ENCODE measurements around the gene PTGER4.
"Not testable (repeated sequence)": the region's sequence is repeated elsewhere in the genome, so short reads cannot be mapped to it uniquely, and the experiment has no call there.

PTGER4 gene

GRCh38 chr5:40679913-40680681 lies at the start of gene PTGER4:
PTGER4 (plus strand) TSS chr5:40679915; CDS start chr5:40680994, 1,079 bp downstream.
- no peak for DNase-seq (ENCODE audit: low read depth)
- H3K4me3 ChIP-seq (ENCODE audit: low read depth, low read length) = peak within 1 kb of the TSS; percentile 60
- no peak for TF ChIP-seq CTCF (IDR thresholded peaks at IDR 0.05; ENCODE audit: control insufficient read depth, extremely low read depth, insufficient read depth)

- no peak for TF ChIP-seq CTCF (IDR thresholded peaks at IDR 0.05; ENCODE audit: control insufficient read depth, extremely low read depth, insufficient read depth)
- no peak for DNase-seq (ENCODE audit: low read depth)
- H3K4me3 ChIP-seq (ENCODE audit: low read depth, low read length) = no peak overlapping the region
Measured at GRCh38 chr5:40630126-40630525, 49.6 kb upstream of the PTGER4 start.

DNA sequence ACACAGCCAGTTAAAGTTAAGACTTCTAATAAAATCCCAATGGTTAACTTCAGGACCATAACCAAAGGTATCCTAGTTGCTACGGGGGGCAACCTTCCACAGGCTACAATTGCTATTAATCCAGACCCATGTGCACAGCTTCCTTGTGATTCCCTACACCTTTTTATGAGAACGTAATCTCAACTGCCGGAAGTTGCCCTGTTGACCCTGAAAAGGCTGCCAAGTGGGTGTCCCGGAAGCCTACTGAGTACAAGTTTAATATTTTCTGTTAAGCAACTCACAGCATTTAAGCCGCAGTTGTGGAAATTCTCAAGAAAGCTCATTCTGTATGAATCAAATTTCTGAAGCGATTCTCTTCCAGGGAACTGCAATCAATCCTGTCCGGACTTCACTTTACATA lies 48.5 kb upstream of the PTGER4 start:
- H3K4me3 ChIP-seq (ENCODE audit: low read depth, low read length) = no peak overlapping the region
- no peak for DNase-seq (ENCODE audit: low read depth)
- no peak for TF ChIP-seq CTCF (IDR thresholded peaks at IDR 0.05; ENCODE audit: control insufficient read depth, extremely low read depth, insufficient read depth)

- no peak overlapping the region for H3K4me3 ChIP-seq (ENCODE audit: low read depth, low read length)
- no peak for DNase-seq (ENCODE audit: low read depth)
- no peak for TF ChIP-seq CTCF (IDR thresholded peaks at IDR 0.05; ENCODE audit: control insufficient read depth, extremely low read depth, insufficient read depth)
Measured at GRCh38 chr5:40634154-40634553, 45.6 kb upstream of the PTGER4 start.

DNA sequence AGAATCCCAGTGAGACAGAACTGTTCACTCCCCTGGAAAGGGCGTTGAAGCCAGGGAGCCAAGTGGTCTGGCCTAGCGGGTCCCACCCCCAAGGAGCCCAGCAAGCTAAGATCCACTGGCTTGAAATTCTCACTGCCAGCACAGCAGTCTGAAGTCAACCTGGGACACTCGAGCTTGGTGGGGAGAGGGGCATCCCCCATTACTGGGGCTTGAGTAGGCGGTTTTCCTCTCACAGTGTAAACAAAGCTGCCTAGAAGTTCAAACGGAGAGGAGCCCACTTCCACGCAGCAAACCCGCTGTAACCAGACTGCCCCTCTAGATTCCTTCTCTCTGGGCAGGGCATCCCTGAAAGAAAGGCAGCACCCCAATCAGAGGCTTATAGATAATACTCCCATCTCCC lies 45.1 kb upstream of the PTGER4 start:
- DNase-seq (ENCODE audit: low read depth) = no peak
- H3K4me3 ChIP-seq (ENCODE audit: low read depth, low read length) = no peak overlapping the region
- no peak for TF ChIP-seq CTCF (IDR thresholded peaks at IDR 0.05; ENCODE audit: control insufficient read depth, extremely low read depth, insufficient read depth)

GRCh38 chr5:40639531-40639930 lies 40.2 kb upstream of the PTGER4 start:
- DNase-seq (ENCODE audit: low read depth); H3K4me3 ChIP-seq (ENCODE audit: low read depth, low read length): not testable (repeated sequence)

- TF ChIP-seq CTCF (IDR thresholded peaks at IDR 0.05; ENCODE audit: control insufficient read depth, extremely low read depth, insufficient read depth) = no peak
- DNase-seq (ENCODE audit: low read depth) = no peak
Measured at GRCh38 chr5:40646266-40646665, 33.4 kb upstream of the PTGER4 start.

More at GRCh38 chr5:40646266-40646665, 33.4 kb upstream of the PTGER4 start:
- H3K4me3 ChIP-seq (ENCODE audit: low read depth, low read length) = no peak overlapping the region

Data from LNCaP clone FGC (cell line).